Measurements from ENCODE around the gene CHMP6.

Gene CHMP6

DNA sequence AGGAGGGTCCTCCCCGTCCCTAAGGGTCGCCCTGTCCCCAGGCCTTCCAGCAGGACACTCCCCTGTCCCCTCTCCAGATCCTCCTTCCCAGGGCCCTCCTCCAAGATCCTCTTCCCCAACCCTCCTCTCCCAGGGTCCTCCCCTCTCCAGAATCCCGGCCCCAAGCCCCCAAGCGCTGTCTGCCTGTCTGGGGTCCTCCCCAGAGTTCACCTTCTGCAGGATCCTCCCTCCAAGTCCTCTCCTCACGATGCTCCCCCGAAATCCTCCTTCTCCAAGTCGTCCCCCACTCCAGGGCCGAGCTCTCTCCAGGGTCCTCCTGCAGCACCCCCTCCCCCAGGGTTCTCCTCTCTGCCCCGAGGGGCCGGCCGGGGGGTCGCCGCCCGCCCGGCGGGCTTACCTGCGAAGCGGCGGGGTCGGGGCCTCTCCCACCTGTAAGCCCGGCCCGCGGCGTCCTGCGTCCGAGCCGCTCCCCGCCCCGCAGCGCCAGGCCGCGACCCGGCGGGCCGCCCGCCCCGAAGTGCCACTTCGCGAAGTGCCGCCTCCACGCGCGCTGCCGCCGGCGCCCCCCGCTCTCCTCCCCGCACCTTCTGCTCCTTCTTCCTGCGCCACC is 42.6 kb downstream of the CHMP6 start:
- Histone ChIP-seq H3K4me1 (ENCODE audit: control insufficient read depth in 2 of 2, insufficient read depth in 1 of 2, low read depth in 1 of 2, low read length in 2 of 2) (peaks cover 15 to 27% of the 10 kb centered on the region in 2 donors), H3K4me3 (ENCODE audit: low read length in 2 of 2) (peak overlapping the region; percentile 87), H3K4ac (ENCODE audit: low read length) (no peak overlapping the region), H3K9me3 (replicated peaks in 1 of 2; ENCODE audit: control insufficient read depth in 2 of 2, insufficient read depth in 1 of 2, low read depth in 1 of 2, low read length in 2 of 2) (peaks cover 0 to 2% of the 10 kb centered on the region in 2 donors), H3K9ac (ENCODE audit: low read depth, low read length, poor library complexity) (peak overlapping the region; percentile 88), H3K18ac (ENCODE audit: low read length) (peak overlapping the region; percentile 93), H2BK15ac (ENCODE audit: low read length) (peak overlapping the region; percentile 85), H4K91ac (ENCODE audit: low read depth, low read length, poor library complexity) (no peak overlapping the region), H2AFZ (ENCODE audit: low read length) (peak overlapping the region; percentile 83), H4K8ac (ENCODE audit: low read depth, low read length) (no peak overlapping the region), H3K27ac (replicated peaks; ENCODE audit: low read length) (peak overlapping the region; percentile 31), H2AK5ac (ENCODE audit: low read depth, low read length) (peak overlapping the region; percentile 40), H3K14ac (ENCODE audit: low read length) (peak overlapping the region; percentile 31), H2BK5ac (ENCODE audit: low read length) (peak overlapping the region; percentile 62), H3K23ac (ENCODE audit: low read depth, low read length, poor library complexity) (no peak overlapping the region), H2BK120ac (ENCODE audit: low read depth, low read length) (no peak overlapping the region), H3K79me1 (ENCODE audit: low read depth, low read length) (peaks cover 17% of the 10 kb centered on the region), H2BK12ac (ENCODE audit: low read length) (no peak overlapping the region), H3K36me3 (replicated peaks in 1 of 2; ENCODE audit: control insufficient read depth in 2 of 2, insufficient read depth in 2 of 2, low read length in 2 of 2) (peaks cover 19 to 40% of the 10 kb centered on the region in 2 donors), H3K27me3 (ENCODE audit: control insufficient read depth in 3 of 3, insufficient read depth in 3 of 3, low read depth in 1 of 3, low read length in 3 of 3) (peaks cover 0 to 3% (median 0%) of the 10 kb centered on the region in 3 experiments), H3K4me2 (ENCODE audit: insufficient read depth, low read length, poor library complexity, severe bottlenecking) (peak overlapping the region; percentile 97)
- DNase-seq (ENCODE audit: low spot score) = no peak
- WGBS, 2 donors (ENCODE audit: extremely low coverage in 2 of 2, insufficient read length in 2 of 2, insufficient replicate concordance in 1 of 2) = no CpG with 5 or more reads among the region's 49 CpGs

DNA sequence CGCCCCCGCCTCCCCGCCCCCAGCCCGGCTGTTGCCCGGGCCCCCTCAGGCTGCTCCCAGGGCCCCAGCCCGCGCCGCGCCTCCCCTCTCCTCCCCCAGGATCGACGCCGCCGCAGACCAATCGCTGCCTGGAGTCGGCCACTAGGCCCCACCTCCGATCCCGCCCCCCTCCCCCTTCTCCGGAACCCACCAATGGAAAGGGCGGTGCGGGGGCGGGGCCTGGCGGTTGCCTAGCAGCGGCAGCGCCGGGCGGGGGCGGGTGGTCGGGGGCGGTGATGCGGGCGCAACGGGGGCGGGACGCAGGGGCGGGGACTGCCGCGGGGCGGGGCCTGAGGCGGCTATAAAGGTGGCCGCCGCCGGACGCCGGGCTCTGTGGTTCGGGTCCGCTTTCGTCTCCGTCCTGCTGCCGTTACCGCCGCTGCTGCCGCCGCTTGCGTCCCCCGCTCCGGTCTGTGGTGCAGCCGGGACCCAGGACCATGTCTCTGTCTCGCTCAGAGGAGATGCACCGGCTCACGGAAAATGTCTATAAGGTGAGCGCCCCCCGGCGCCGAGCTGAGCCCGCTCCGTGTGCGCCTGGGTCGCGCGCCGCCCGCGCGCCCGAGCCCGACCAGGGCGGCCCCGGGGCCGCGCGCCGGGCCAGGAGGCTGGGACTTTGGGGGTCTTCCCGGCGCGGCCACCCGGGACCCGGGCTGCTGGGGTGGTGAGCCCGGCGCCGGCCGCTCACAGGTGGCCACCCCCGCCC is 43.3 kb downstream of the CHMP6 start, which contains the start of gene BAIAP2:
TSS of gene BAIAP2 (plus strand) at position 373 of the 742 bp plus-strand sequence. CDS start at position 477, 104 bp downstream.
- H3K9me3 ChIP-seq (replicated peaks in 1 of 2; ENCODE audit: control insufficient read depth in 2 of 2, insufficient read depth in 1 of 2, low read depth in 1 of 2, low read length in 2 of 2) = peaks cover 0 to 2% of the 10 kb centered on the region in 2 donors
- no peak within 1 kb of the TSS for H4K8ac ChIP-seq (ENCODE audit: low read depth, low read length)
- peak within 1 kb of the TSS; percentile 89 for H3K9ac ChIP-seq (ENCODE audit: low read depth, low read length, poor library complexity)
- peak within 1 kb of the TSS; percentile 99 for H3K23ac ChIP-seq (ENCODE audit: low read depth, low read length, poor library complexity)
- no peak within 1 kb of the TSS for H3K4ac ChIP-seq (ENCODE audit: low read length)
- peaks cover 20 to 40% of the 10 kb centered on the region in 2 donors for H3K36me3 ChIP-seq (replicated peaks in 1 of 2; ENCODE audit: control insufficient read depth in 2 of 2, insufficient read depth in 2 of 2, low read length in 2 of 2)
- peak within 1 kb of the TSS; percentile 83 for H2AFZ ChIP-seq (ENCODE audit: low read length)
- peak within 1 kb of the TSS; percentile 74 for H3K27ac ChIP-seq (replicated peaks; ENCODE audit: low read length)
- H3K4me2 ChIP-seq (ENCODE audit: insufficient read depth, low read length, poor library complexity, severe bottlenecking) = peak within 1 kb of the TSS; percentile 97
- H2AK5ac ChIP-seq (ENCODE audit: low read depth, low read length) = peak within 1 kb of the TSS; percentile 40
- H2BK5ac ChIP-seq (ENCODE audit: low read length) = peak within 1 kb of the TSS; percentile 62
- peak within 1 kb of the TSS; percentile 56 for H3K14ac ChIP-seq (ENCODE audit: low read length)
- H4K91ac ChIP-seq (ENCODE audit: low read depth, low read length, poor library complexity) = no peak within 1 kb of the TSS
- peak; percentile 95 for DNase-seq (ENCODE audit: low spot score)
- peak within 1 kb of the TSS; percentile 85 for H2BK15ac ChIP-seq (ENCODE audit: low read length)
- H3K27me3 ChIP-seq (ENCODE audit: control insufficient read depth in 3 of 3, insufficient read depth in 3 of 3, low read depth in 1 of 3, low read length in 3 of 3) = peaks cover 0 to 3% (median 0%) of the 10 kb centered on the region in 3 experiments
- H3K18ac ChIP-seq (ENCODE audit: low read length) = peak within 1 kb of the TSS; percentile 95
- H2BK120ac ChIP-seq (ENCODE audit: low read depth, low read length) = no peak within 1 kb of the TSS
- H3K79me1 ChIP-seq (ENCODE audit: low read depth, low read length) = peaks cover 22% of the 10 kb centered on the region
- peak within 1 kb of the TSS; percentile 87 to 98 for H3K4me3 ChIP-seq (ENCODE audit: low read length in 2 of 2)
- WGBS, 2 donors (ENCODE audit: extremely low coverage in 2 of 2, insufficient read length in 2 of 2, insufficient replicate concordance in 1 of 2) = no CpG with 5 or more reads among the region's 92 CpGs
- no peak within 1 kb of the TSS for H2BK12ac ChIP-seq (ENCODE audit: low read length)
- peaks cover 20 to 29% of the 10 kb centered on the region in 2 donors for H3K4me1 ChIP-seq (ENCODE audit: control insufficient read depth in 2 of 2, insufficient read depth in 1 of 2, low read depth in 1 of 2, low read length in 2 of 2)

DNA sequence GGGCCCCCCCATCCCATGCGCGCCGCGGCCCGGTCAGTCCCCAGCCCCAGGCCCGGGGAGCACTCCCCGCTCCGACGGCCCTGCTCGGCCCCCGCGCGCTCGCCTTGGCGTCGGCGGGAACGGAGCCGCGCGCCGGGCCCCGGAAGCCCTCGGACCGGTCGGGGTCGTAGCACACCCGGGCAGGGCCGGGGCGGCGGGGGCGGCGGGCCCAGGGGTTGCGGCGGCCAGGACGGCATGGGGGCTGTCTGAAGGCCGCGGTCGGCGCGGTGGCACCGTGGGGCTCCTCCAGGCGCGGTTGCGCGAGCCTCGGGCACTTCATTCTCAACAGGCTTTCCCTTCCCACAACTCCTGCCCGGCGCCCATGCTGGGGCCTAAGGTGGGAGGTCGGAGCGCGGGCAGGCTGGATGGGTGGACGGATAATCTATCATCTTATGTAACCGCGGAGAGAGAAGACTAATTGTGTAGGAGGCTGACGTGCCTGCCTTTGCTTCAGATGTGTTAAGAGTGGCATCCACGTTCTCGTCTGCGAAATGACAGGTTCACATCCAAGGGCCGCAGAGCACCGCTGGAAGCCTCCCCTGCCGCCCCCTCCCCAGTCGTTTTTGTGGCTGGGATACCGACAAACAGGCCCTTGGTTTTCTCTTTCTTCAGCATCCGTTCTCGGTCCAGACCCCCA is 44.0 kb downstream of the CHMP6 start:
- Histone ChIP-seq H3K9ac (ENCODE audit: low read depth, low read length, poor library complexity) (peak overlapping the region; percentile 89), H2BK5ac (ENCODE audit: low read length) (no peak overlapping the region), H2BK120ac (ENCODE audit: low read depth, low read length) (no peak overlapping the region), H3K4me1 (ENCODE audit: control insufficient read depth in 2 of 2, insufficient read depth in 1 of 2, low read depth in 1 of 2, low read length in 2 of 2) (peaks cover 27 to 36% of the 10 kb centered on the region in 2 donors), H3K18ac (ENCODE audit: low read length) (peak overlapping the region; percentile 48), H3K27me3 (ENCODE audit: control insufficient read depth in 3 of 3, insufficient read depth in 3 of 3, low read depth in 1 of 3, low read length in 3 of 3) (peaks cover 0 to 3% (median 0%) of the 10 kb centered on the region in 3 experiments), H2AK5ac (ENCODE audit: low read depth, low read length) (peak overlapping the region; percentile 40), H4K8ac (ENCODE audit: low read depth, low read length) (no peak overlapping the region), H3K14ac (ENCODE audit: low read length) (no peak overlapping the region), H3K4ac (ENCODE audit: low read length) (no peak overlapping the region), H3K79me1 (ENCODE audit: low read depth, low read length) (peaks cover 29% of the 10 kb centered on the region), H3K23ac (ENCODE audit: low read depth, low read length, poor library complexity) (peak overlapping the region; percentile 4), H3K4me3 (ENCODE audit: low read length in 2 of 2) (peak overlapping the region; percentile 87 to 98), H3K4me2 (ENCODE audit: insufficient read depth, low read length, poor library complexity, severe bottlenecking) (peak overlapping the region; percentile 78), H3K36me3 (replicated peaks in 1 of 2; ENCODE audit: control insufficient read depth in 2 of 2, insufficient read depth in 2 of 2, low read length in 2 of 2) (peaks cover 17 to 40% of the 10 kb centered on the region in 2 donors), H2BK12ac (ENCODE audit: low read length) (no peak overlapping the region), H4K91ac (ENCODE audit: low read depth, low read length, poor library complexity) (no peak overlapping the region), H2AFZ (ENCODE audit: low read length) (peak overlapping the region; percentile 78), H3K27ac (replicated peaks; ENCODE audit: low read length) (no peak overlapping the region), H2BK15ac (ENCODE audit: low read length) (no peak overlapping the region), H3K9me3 (replicated peaks in 1 of 2; ENCODE audit: control insufficient read depth in 2 of 2, insufficient read depth in 1 of 2, low read depth in 1 of 2, low read length in 2 of 2) (peaks cover 0 to 2% of the 10 kb centered on the region in 2 donors)
- no peak for DNase-seq (ENCODE audit: low spot score)
- no CpG with 5 or more reads among the region's 66 CpGs for WGBS, 2 donors (ENCODE audit: extremely low coverage in 2 of 2, insufficient read length in 2 of 2, insufficient replicate concordance in 1 of 2)
